Measurements from ENCODE around the gene HKDC1. TPM values are rescaled to one million over a fixed set of nuclear protein-coding genes. Genes with fewer than 3 reads are reported as not detected.

The HKDC1 gene
- polyA plus RNA-seq, 1 donor from 2014 or later: 0.07 TPM

- no peak for TF ChIP-seq EP300 (conservative IDR thresholded peaks at IDR 0.05; ENCODE audit: poor library complexity, severe bottlenecking)
- no peak for TF ChIP-seq RAD21 (conservative IDR thresholded peaks at IDR 0.05)
- TF ChIP-seq MXI1 (conservative IDR thresholded peaks at IDR 0.05; ENCODE audit: poor library complexity, severe bottlenecking): no peak
- Histone ChIP-seq H3K4me3 (ENCODE audit: low read length) (no peak overlapping the region), H3K4me2 (ENCODE audit: low read length) (no peak overlapping the region), H3K27ac (ENCODE audit: low read length) (no peak overlapping the region), H3K9me2 (ENCODE audit: insufficient read depth, low read length) (no peaks in the 10 kb centered on the region), H3K27me3 (ENCODE audit: insufficient read depth, low read depth, low read length) (no peaks in the 10 kb centered on the region), H3K79me2 (replicated peaks; ENCODE audit: insufficient read depth, low read length) (no peaks in the 10 kb centered on the region), H3K9ac (ENCODE audit: low read length) (no peak overlapping the region), H4K20me1 (ENCODE audit: insufficient read depth) (no peaks in the 10 kb centered on the region), H3F3A (ENCODE audit: insufficient read depth, low read length, poor library complexity, severe bottlenecking) (no peaks in the 10 kb centered on the region), H3K36me3 (ENCODE audit: insufficient read depth, low read length) (no peaks in the 10 kb centered on the region), H3K9me3 (ENCODE audit: low read length) (no peaks in the 10 kb centered on the region), H2AFZ (ENCODE audit: low read depth, low read length) (no peak overlapping the region)
Measured at GRCh38 chr10:69253171-69253570, 33.0 kb downstream of the HKDC1 start.

- H3K9me3 ChIP-seq (ENCODE audit: low read length): no peaks in the 10 kb centered on the region
- H3K9me2 ChIP-seq (ENCODE audit: insufficient read depth, low read length): no peaks in the 10 kb centered on the region
- TF ChIP-seq POLR2AphosphoS5 (IDR thresholded peaks at IDR 0.05) (no peak), SMC3 (conservative IDR thresholded peaks at IDR 0.05; ENCODE audit: poor library complexity) (no peak)
- no peak overlapping the region for H2AFZ ChIP-seq (ENCODE audit: low read depth, low read length)
- no peaks in the 10 kb centered on the region for H3K27me3 ChIP-seq (ENCODE audit: insufficient read depth, low read depth, low read length)
- H3K36me3 ChIP-seq (ENCODE audit: insufficient read depth, low read length): no peaks in the 10 kb centered on the region
- no peak overlapping the region for H3K9ac ChIP-seq (ENCODE audit: low read length)
- no peaks in the 10 kb centered on the region for H4K20me1 ChIP-seq (ENCODE audit: insufficient read depth)
- H3K4me2 ChIP-seq (ENCODE audit: low read length): no peak overlapping the region
- H3K27ac ChIP-seq (ENCODE audit: low read length): no peak overlapping the region
- H3K4me3 ChIP-seq (ENCODE audit: low read length): no peak overlapping the region
- H3F3A ChIP-seq (ENCODE audit: insufficient read depth, low read length, poor library complexity, severe bottlenecking): no peaks in the 10 kb centered on the region
- H3K79me2 ChIP-seq (replicated peaks; ENCODE audit: insufficient read depth, low read length): no peaks in the 10 kb centered on the region
Measured at GRCh38 chr10:69254877-69255276, 34.7 kb downstream of the HKDC1 start.

- Histone ChIP-seq H3K4me3 (ENCODE audit: low read length) (no peak overlapping the region), H3K79me2 (replicated peaks; ENCODE audit: insufficient read depth, low read length) (no peaks in the 10 kb centered on the region), H3K9me3 (ENCODE audit: low read length) (no peaks in the 10 kb centered on the region), H3K36me3 (ENCODE audit: insufficient read depth, low read length) (no peaks in the 10 kb centered on the region), H3K9ac (ENCODE audit: low read length) (no peak overlapping the region), H3F3A (ENCODE audit: insufficient read depth, low read length, poor library complexity, severe bottlenecking) (no peaks in the 10 kb centered on the region), H3K27ac (ENCODE audit: low read length) (no peak overlapping the region), H3K27me3 (ENCODE audit: insufficient read depth, low read depth, low read length) (no peaks in the 10 kb centered on the region), H2AFZ (ENCODE audit: low read depth, low read length) (no peak overlapping the region), H3K4me2 (ENCODE audit: low read length) (no peak overlapping the region), H3K9me2 (ENCODE audit: insufficient read depth, low read length) (no peaks in the 10 kb centered on the region), H4K20me1 (ENCODE audit: insufficient read depth) (no peaks in the 10 kb centered on the region)
- no peak for TF ChIP-seq MXI1 (conservative IDR thresholded peaks at IDR 0.05; ENCODE audit: poor library complexity, severe bottlenecking)
- no peak for TF ChIP-seq EP300 (conservative IDR thresholded peaks at IDR 0.05; ENCODE audit: poor library complexity, severe bottlenecking)
- no peak for TF ChIP-seq RAD21 (conservative IDR thresholded peaks at IDR 0.05)
- TF ChIP-seq EZH2 (IDR thresholded peaks at IDR 0.05; ENCODE audit: borderline replicate concordance, insufficient read depth, low read length, poor library complexity, severe bottlenecking): no peak
- TF ChIP-seq TAF1 (IDR thresholded peaks at IDR 0.05; ENCODE audit: low read depth): no peak
- TF ChIP-seq SMC3 (conservative IDR thresholded peaks at IDR 0.05; ENCODE audit: poor library complexity): no peak
- no peak for TF ChIP-seq CTCF (IDR thresholded peaks at IDR 0.05; ENCODE audit: poor library complexity, severe bottlenecking)
- no peak for TF ChIP-seq POLR2AphosphoS5 (IDR thresholded peaks at IDR 0.05)
- TF ChIP-seq REST (IDR thresholded peaks at IDR 0.05; ENCODE audit: borderline replicate concordance): no peak
Measured at GRCh38 chr10:69259547-69260243, 39.6 kb downstream of the HKDC1 start.
